Measurements from ENCODE around the gene CCDC124.

CCDC124 gene

GRCh38 chr19:17989425-17990094, 56.7 kb downstream of the CCDC124 start:
- DNase-seq = no peak

DNA sequence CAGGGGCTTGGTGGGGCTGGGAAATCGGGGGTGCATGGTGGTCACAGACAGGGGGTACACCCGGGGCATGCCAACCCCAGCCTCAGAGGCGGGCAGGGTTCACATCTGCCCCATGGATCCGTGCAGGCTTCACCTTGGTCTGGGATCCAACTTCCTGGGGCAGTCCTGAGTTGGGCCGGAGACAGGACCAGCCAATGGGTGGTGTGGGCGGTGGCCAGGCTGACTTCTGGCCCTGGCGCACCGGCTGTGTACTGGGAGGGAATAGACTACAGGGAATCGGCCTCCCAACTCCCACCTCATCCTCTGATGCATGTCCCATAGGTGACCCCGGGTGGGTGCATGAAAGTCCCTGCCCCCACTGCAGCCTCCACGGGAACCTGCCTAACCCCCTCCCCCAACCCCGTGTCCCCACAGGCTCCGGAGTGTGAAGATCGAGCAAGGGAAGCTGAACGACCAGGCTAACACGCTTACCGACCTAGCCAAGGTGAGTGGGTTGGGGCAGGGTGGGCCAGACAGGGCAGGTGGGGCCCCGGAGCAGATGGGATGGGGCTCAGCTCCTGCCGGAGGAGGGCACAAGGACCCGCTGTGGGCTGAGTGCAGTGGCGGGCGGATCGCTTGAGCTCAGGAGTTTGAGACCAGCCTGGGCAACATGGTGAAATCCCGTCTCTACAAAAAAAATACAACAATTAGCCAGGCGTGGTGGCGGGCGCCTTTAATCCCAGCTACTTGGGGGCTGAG, 60.4 kb downstream of the CCDC124 start:
- DNase-seq = no peak
